Hypothalamus (tissue), 51 donors: Measurements from ENCODE around the gene NUDT7.

Experiments
- DNase-seq, 51 donors: peaks; one replicate each; lab custom pipeline; 2025; lab: John Stamatoyannopoulos, UW

Gene NUDT7

GRCh38 chr16:77775911-77776909 is 53.9 kb downstream of the NUDT7 start:
- no peak for DNase-seq

GRCh38 chr16:77777745-77778144 is 55.4 kb downstream of the NUDT7 start:
- DNase-seq: no peak

GRCh38 chr16:77780378-77780837 is 58.1 kb downstream of the NUDT7 start:
- no peak for DNase-seq

GRCh38 chr16:77781091-77781490 is 58.8 kb downstream of the NUDT7 start:
- no peak for DNase-seq

- DNase-seq: no peak
Observed at GRCh38 chr16:77782694-77783093, 60.4 kb downstream of the NUDT7 start.

- DNase-seq: no peak
Observed at GRCh38 chr16:77784441-77785372, 62.4 kb downstream of the NUDT7 start.

- DNase-seq: no peak
Observed at GRCh38 chr16:77785373-77785764, 63.1 kb downstream of the NUDT7 start.

GRCh38 chr16:77786186-77786847 is 64.0 kb downstream of the NUDT7 start:
- no peak for DNase-seq

GRCh38 chr16:77787452-77787851 is 65.1 kb downstream of the NUDT7 start:
- no peak for DNase-seq

GRCh38 chr16:77788181-77789084 is 66.1 kb downstream of the NUDT7 start, which contains the start of gene VAT1L:
Gene VAT1L (plus strand): TSS chr16:77788564. CDS start chr16:77788683, 119 bp downstream.
- peak in 46 of 51 donors; percentile 10 to 86 (median 55) for DNase-seq

- no peak for DNase-seq
Observed at GRCh38 chr16:77789085-77790008, 67.0 kb downstream of the NUDT7 start.

- peak in 2 of 51 donors; percentile 6 to 71 for DNase-seq
Observed at GRCh38 chr16:77790009-77790372, 67.7 kb downstream of the NUDT7 start.

GRCh38 chr16:77790912-77791311 is 68.6 kb downstream of the NUDT7 start:
- no peak for DNase-seq
